PC-9 (cell line): ENCODE results near the gene HOXB5. TPM values are rescaled to one million over a fixed set of nuclear protein-coding genes. Genes with fewer than 3 reads are reported as not detected.

ENCODE experiments used
- BruUV-seq: library from RNA; stranded (reverse); fragments of 400-500 nt; replicated peaks from 2 replicates; lab custom pipeline; 2021; lab: Mats Ljungman, UMichigan
- CTCF ChIA-PET: fragments of 300-600 bp; sonication (Branson Sonifier 250); formaldehyde crosslinking; loops from one replicate; lab custom pipeline; 2022; ENCODE audit warnings: antibody characterized with exemption; lab: Charles Lee
- POLR2A ChIA-PET: fragments of 300-600 bp; sonication (Branson Sonifier 250); formaldehyde crosslinking; loops from one replicate; lab custom pipeline; 2022; ENCODE audit warnings: antibody characterized with exemption; ENCODE audit not compliant: unreplicated experiment; lab: Charles Lee
- DNase-seq, 2 experiments: peaks; one replicate each; pipeline versions ENCODE4 v3.0.0 to v3.0.0-alpha.2; 2015 to 2022; ENCODE audit warnings: mixed read lengths in 1 of 2
- H2AFZ ChIP-seq: fragments of 200-600 bp; sonication (generic); 2 replicates; pipeline ENCODE4 v1.8.1; 2017; ENCODE audit warnings: antibody characterized with exemption
- H3F3A ChIP-seq: fragments of 200-600 bp; sonication (generic); 2 replicates; pipeline ENCODE4 v1.8.1; 2017; ENCODE audit warnings: antibody characterized with exemption, mild to moderate bottlenecking, low read depth; ENCODE audit not compliant: insufficient read depth
- H3K27ac ChIP-seq: fragments of 200-600 bp; sonication (generic); 2 replicates; pipeline ENCODE4 v1.6.1; 2016; ENCODE audit warnings: mixed run types
- H3K27me3 ChIP-seq: fragments of 200-600 bp; sonication (generic); 2 replicates; pipeline ENCODE4 v1.6.1; 2016; ENCODE audit warnings: low read depth, mixed run types; ENCODE audit not compliant: insufficient read depth
- H3K36me3 ChIP-seq: fragments of 200-600 bp; sonication (generic); 2 replicates; pipeline ENCODE4 v1.6.1; 2016; ENCODE audit warnings: low read depth, mixed run types
- H3K4me1 ChIP-seq: fragments of 200-600 bp; sonication (generic); replicated peaks from 2 replicates; pipeline ENCODE4 v1.6.1; 2016; ENCODE audit warnings: mixed run types; ENCODE audit not compliant: insufficient read depth
- H3K4me2 ChIP-seq: fragments of 200-600 bp; sonication (generic); 2 replicates; pipeline ENCODE4 v1.6.1; 2017; ENCODE audit warnings: mixed run types
- H3K4me3 ChIP-seq: fragments of 200-600 bp; sonication (generic); 2 replicates; pipeline ENCODE4 v1.6.1; 2016; ENCODE audit warnings: mixed run types
- H3K79me2 ChIP-seq: fragments of 200-600 bp; sonication (generic); 2 replicates; pipeline ENCODE4 v1.6.1; 2017; ENCODE audit warnings: low read depth, mixed run types
- H3K9me2 ChIP-seq: fragments of 200-600 bp; sonication (generic); 2 replicates; pipeline ENCODE4 v1.8.1; 2017; ENCODE audit warnings: mild to moderate bottlenecking; ENCODE audit not compliant: insufficient read depth
- H3K9me3 ChIP-seq: fragments of 200-600 bp; sonication (generic); 2 replicates; pipeline ENCODE4 v1.8.1; 2016; ENCODE audit warnings: low read depth; ENCODE audit not compliant: insufficient read depth
- H4K20me1 ChIP-seq: fragments of 200-600 bp; sonication (generic); 2 replicates; pipeline ENCODE4 v1.8.1; 2017; ENCODE audit not compliant: insufficient read depth
- CTCF ChIP-seq: fragments of 200-600 bp; sonication (generic); conservative IDR thresholded peaks from 2 replicates; pipeline ENCODE4 v1.6.1; 2017; ENCODE audit warnings: mixed run types, antibody characterized with exemption, mild to moderate bottlenecking, moderate library complexity
- EZH2 ChIP-seq: fragments of 200-600 bp; sonication (generic); IDR thresholded peaks from 2 replicates; pipeline ENCODE4 v1.8.0; 2017; ENCODE audit warnings: antibody characterized with exemption, low read depth
- intact Hi-C: fragments of 100-400 bp; cut with micrococcal nuclease; formaldehyde crosslinking; loops from one replicate; pipeline ENCODE4 v1.10.0; 2022; ENCODE audit not compliant: unreplicated experiment
- total RNA-seq: library from RNA; stranded (reverse); gene quantifications from 2 replicates; pipeline ENCODE4 v1.2.3, GENCODE V29; 2021

Gene HOXB5
- total RNA-seq, 1 experiment from 2014 or later = 12.9 TPM

GRCh38 chr17:48597528-48597777 lies 3.9 kb upstream of the HOXB5 start:
- no peaks in the 10 kb centered on the region for H3K9me2 ChIP-seq
- POLR2A ChIA-PET = no interaction called here
- peaks cover 58% of the 10 kb centered on the region for H3K79me2 ChIP-seq
- TF ChIP-seq CTCF = no peak
- TF ChIP-seq EZH2 = no peak
- H3K27me3 ChIP-seq = no peaks in the 10 kb centered on the region
- H3K4me1 ChIP-seq = peaks cover 9% of the 10 kb centered on the region
- DNase-seq = no peak
- no peak overlapping the region for H3K4me2 ChIP-seq
- no peak overlapping the region for H2AFZ ChIP-seq
- CTCF ChIA-PET = no interaction called here
- H3K36me3 ChIP-seq = peaks cover 7% of the 10 kb centered on the region; the same call in 1 of the 2 replicates
- BruUV-seq = no TSS peak
- no peak overlapping the region for H3K4me3 ChIP-seq
- intact Hi-C loops = no loop called here
- H3K9me3 ChIP-seq = no peaks in the 10 kb centered on the region
- H3F3A ChIP-seq = no peaks in the 10 kb centered on the region
- peaks cover 40% of the 10 kb centered on the region for H4K20me1 ChIP-seq
- no peak overlapping the region for H3K27ac ChIP-seq

GRCh38 chr17:48596735-48597527 lies 3.4 kb upstream of the HOXB5 start:
- Histone ChIP-seq H3K9me2 (no peaks in the 10 kb centered on the region), H4K20me1 (peaks cover 35% of the 10 kb centered on the region), H3K4me1 (peaks cover 4% of the 10 kb centered on the region), H3K4me2 (no peak overlapping the region), H2AFZ (no peak overlapping the region), H3K27me3 (no peaks in the 10 kb centered on the region), H3K4me3 (no peak overlapping the region), H3K79me2 (peaks cover 53% of the 10 kb centered on the region), H3K27ac (no peak overlapping the region), H3K36me3 (peaks cover 7% of the 10 kb centered on the region), H3K9me3 (no peaks in the 10 kb centered on the region), H3F3A (no peaks in the 10 kb centered on the region)
- no peak for TF ChIP-seq EZH2
- TF ChIP-seq CTCF = no peak
- POLR2A ChIA-PET = no interaction called here
- no TSS peak for BruUV-seq
- intact Hi-C loops = no loop called here
- CTCF ChIA-PET = no interaction called here
- no peak for DNase-seq

GRCh38 chr17:48596000-48596734 lies 2.6 kb upstream of the HOXB5 start:
- POLR2A ChIA-PET = no interaction called here
- Histone ChIP-seq H3K9me2 (no peaks in the 10 kb centered on the region), H3K4me1 (no peaks in the 10 kb centered on the region), H3K36me3 (peaks cover 7% of the 10 kb centered on the region), H4K20me1 (peaks cover 27% of the 10 kb centered on the region), H2AFZ (no peak overlapping the region), H3F3A (0 out of 2 replicates have a peak, but pooled peaks cover 5% of the 10 kb centered on the region), H3K4me3 (no peak overlapping the region), H3K9me3 (no peaks in the 10 kb centered on the region), H3K79me2 (peaks cover 46% of the 10 kb centered on the region), H3K27me3 (no peaks in the 10 kb centered on the region), H3K27ac (no peak overlapping the region), H3K4me2 (no peak overlapping the region)
- TF ChIP-seq EZH2 = no peak
- no peak for TF ChIP-seq CTCF
- intact Hi-C loops = no loop called here
- no peak for DNase-seq
- BruUV-seq = no TSS peak
- CTCF ChIA-PET = no interaction called here
